HEK293T (cell line): ENCODE measurements around the gene GET3.

Experiments used
- FOXA1 ChIP-seq: fragments of 450-650 bp; IDR thresholded peaks from 2 replicates; pipeline ENCODE4 v1.6.1; 2016; ENCODE audit warnings: mild to moderate bottlenecking
- FOXK2 ChIP-seq: fragments of 450-650 bp; IDR thresholded peaks from 2 replicates; pipeline ENCODE4 v1.6.1; 2016; ENCODE audit warnings: mild to moderate bottlenecking
- FOXM1 ChIP-seq: fragments of 450-650 bp; IDR thresholded peaks from 2 replicates; pipeline ENCODE4 v1.6.1; 2017; ENCODE audit warnings: mild to moderate bottlenecking, borderline replicate concordance
- HDGF ChIP-seq: fragments of 450-650 bp; IDR thresholded peaks from 2 replicates; pipeline ENCODE4 v1.6.1; 2017; ENCODE audit warnings: antibody characterized with exemption, borderline replicate concordance
- LEF1 ChIP-seq: fragments of 450-650 bp; IDR thresholded peaks from 2 replicates; pipeline ENCODE4 v1.6.1; 2017; ENCODE audit warnings: mild to moderate bottlenecking, borderline replicate concordance
- SP1 ChIP-seq: fragments of 450-650 bp; IDR thresholded peaks from 2 replicates; pipeline ENCODE4 v1.6.1; 2017
- SUZ12 ChIP-seq: fragments of 450-650 bp; IDR thresholded peaks from 2 replicates; pipeline ENCODE4 v1.6.1; 2016; ENCODE audit warnings: mild to moderate bottlenecking
- TARDBP ChIP-seq: fragments of 450-650 bp; IDR thresholded peaks from 2 replicates; pipeline ENCODE4 v1.6.1; 2016

DNA sequence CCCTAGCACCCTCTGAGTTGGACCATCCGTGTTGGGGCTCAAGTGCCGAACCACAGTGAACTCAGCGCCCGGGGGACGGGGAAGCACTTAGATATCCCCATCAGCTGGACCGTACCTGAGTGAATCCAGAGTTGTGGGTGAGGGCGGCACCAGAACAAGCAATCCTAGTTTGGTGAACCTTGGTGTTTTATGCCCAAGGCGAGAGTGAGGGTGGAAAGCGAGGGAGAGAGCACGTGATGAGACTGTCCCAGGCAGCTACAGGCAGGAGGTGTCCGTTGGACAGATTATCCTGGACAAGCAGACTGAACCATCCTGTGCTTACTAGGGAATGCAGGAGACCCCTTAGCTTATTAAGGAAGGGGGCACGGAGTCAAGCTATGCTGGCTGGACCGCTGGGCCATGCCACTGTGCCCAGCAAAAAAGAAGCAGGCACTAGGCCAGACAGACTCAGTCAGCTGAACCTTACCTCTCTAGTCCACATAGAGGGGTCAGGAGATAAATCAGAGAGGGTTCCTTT lies 596 bp downstream of the GET3 start:
- TF ChIP-seq FOXM1 (no peak), LEF1 (no peak), TARDBP (no peak), FOXK2 (no peak), SUZ12 (no peak), FOXA1 (no peak), SP1 (no peak), HDGF (no peak)
